Sigmoid colon (tissue), 7 donors: Measurements from ENCODE around the gene MCC. TPM values are rescaled to one million over a fixed set of nuclear protein-coding genes. Genes with fewer than 3 reads are reported as not detected.

Source experiments
- DNase-seq: peaks from one replicate; pipeline ENCODE4 v3.0.0-alpha.2; 2019
- H3K27ac ChIP-seq, 4 donors: fragments of 200-600 bp; sonication (generic); one replicate each; pipeline ENCODE4 v1.5.1; 2016 to 2019; ENCODE audit warnings: mild to moderate bottlenecking in 1 of 4
- H3K27me3 ChIP-seq, 3 donors: fragments of 200-600 bp; sonication (generic); one replicate each; pipeline ENCODE4 v1.5.1; 2019; ENCODE audit warnings: mild to moderate bottlenecking in 1 of 3
- H3K36me3 ChIP-seq, 4 donors: fragments of 200-600 bp; sonication (generic); one replicate each; pipeline ENCODE4 v1.5.1; 2016 to 2019
- H3K4me1 ChIP-seq, 4 donors: fragments of 200-600 bp; sonication (generic); one replicate each; pipeline ENCODE4 v1.5.1; 2017 to 2019
- H3K4me3 ChIP-seq, 4 donors: fragments of 200-600 bp; sonication (generic); one replicate each; pipeline ENCODE4 v1.5.1; 2017 to 2019; ENCODE audit warnings: mild to moderate bottlenecking in 2 of 4, moderate library complexity in 1 of 4
- H3K9me3 ChIP-seq, 4 donors: fragments of 200-600 bp in 3 of 4; sonication (generic) in 3 of 4; one replicate each; pipeline versions ENCODE4 v1.5.1 to v1.6.1; 2013 to 2019
- EP300 ChIP-seq, 4 donors: sonication (generic); formaldehyde crosslinking; IDR thresholded peaks; one replicate each; pipeline ENCODE4 v1.6.1; 2017; ENCODE audit warnings: antibody characterized with exemption in 4 of 4
- POLR2A ChIP-seq, 2 donors: fragments of 450-650 bp; IDR thresholded peaks; one replicate each; pipeline ENCODE4 v1.6.1; 2016; ENCODE audit warnings: antibody characterized with exemption in 2 of 2, mild to moderate bottlenecking in 2 of 2, moderate library complexity in 2 of 2
- POLR2AphosphoS5 ChIP-seq, 4 donors: sonication (generic); formaldehyde crosslinking; IDR thresholded peaks; one replicate each; pipeline ENCODE4 v1.6.1; 2017; ENCODE audit warnings: antibody characterized with exemption in 4 of 4
- WGBS, 2 donors: extraction: QIAGEN DNeasy Blood & Tissue Kit; methylation state at CpG; one replicate each; pipeline ENCODE4 v1.1.7; 2013; 5-methylcytosine and 5-hydroxymethylcytosine counted together
- intact Hi-C: fragments of 100-400 bp; cut with DNase I; formaldehyde crosslinking; loops from one replicate; pipeline ENCODE4 v1.15.1; 2023
- polyA plus RNA-seq, 3 donors: library from polyadenylated mRNA; stranded (reverse); fragments of 200-250 nt; gene quantifications; one replicate each; pipeline ENCODE4 v1.2.3, GENCODE V29; 2013
- total RNA-seq, 4 donors: library from RNA; depleted of rRNA; stranded (reverse); fragments of >200 nt; gene quantifications; one replicate each; pipeline ENCODE4 v1.1.0, GENCODE V29; 2016
- TF ChIP-seq, protein P1 (sequence below), 4 experiments: fragments of 450-650 bp in 3 of 4; fragments of 200-600 bp in 1 of 4; IDR thresholded peaks; one replicate each; pipeline ENCODE4 v1.5.1; 2016 to 2019; ENCODE audit warnings: antibody characterized with exemption in 4 of 4, mild to moderate bottlenecking in 3 of 4, moderate library complexity in 2 of 4
- donor health status: healthy with polysubstance abuse.
- donor health status: Bipolar disorder and iron deficiency.
- donor health status: healthy.

The MCC gene
- total and polyA plus RNA-seq, 7 donors, result 0.69 to 14.0 (median 9.1) TPM

DNA sequence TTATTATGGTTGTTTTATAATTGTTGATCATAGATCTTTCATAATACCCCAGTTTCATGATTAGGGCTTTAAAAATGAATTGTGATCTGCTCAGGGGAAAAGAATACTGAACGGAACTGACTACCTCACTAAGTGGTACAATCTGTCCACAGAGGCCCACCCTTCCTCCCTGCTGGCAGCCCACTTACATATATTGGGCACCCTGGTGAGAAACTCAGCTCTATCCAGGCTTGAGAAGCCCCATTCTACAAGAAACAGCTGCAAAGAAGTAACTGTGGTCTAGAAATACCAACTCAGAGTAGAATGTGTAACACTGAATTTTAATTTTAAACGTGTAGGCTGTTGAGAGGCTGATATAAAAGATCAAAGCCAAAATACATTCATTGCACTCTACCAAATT is 100.4 kb downstream of the MCC start:
- no peaks in the 10 kb centered on the region for H3K9me3 ChIP-seq
- H3K27me3 ChIP-seq, result no peaks in the 10 kb centered on the region
- intact Hi-C loops, result no loop called here
- H3K27ac ChIP-seq, result no peak overlapping the region
- DNase-seq, result no peak
- no peak overlapping the region for H3K4me3 ChIP-seq
- TF ChIP-seq, protein P1, sequence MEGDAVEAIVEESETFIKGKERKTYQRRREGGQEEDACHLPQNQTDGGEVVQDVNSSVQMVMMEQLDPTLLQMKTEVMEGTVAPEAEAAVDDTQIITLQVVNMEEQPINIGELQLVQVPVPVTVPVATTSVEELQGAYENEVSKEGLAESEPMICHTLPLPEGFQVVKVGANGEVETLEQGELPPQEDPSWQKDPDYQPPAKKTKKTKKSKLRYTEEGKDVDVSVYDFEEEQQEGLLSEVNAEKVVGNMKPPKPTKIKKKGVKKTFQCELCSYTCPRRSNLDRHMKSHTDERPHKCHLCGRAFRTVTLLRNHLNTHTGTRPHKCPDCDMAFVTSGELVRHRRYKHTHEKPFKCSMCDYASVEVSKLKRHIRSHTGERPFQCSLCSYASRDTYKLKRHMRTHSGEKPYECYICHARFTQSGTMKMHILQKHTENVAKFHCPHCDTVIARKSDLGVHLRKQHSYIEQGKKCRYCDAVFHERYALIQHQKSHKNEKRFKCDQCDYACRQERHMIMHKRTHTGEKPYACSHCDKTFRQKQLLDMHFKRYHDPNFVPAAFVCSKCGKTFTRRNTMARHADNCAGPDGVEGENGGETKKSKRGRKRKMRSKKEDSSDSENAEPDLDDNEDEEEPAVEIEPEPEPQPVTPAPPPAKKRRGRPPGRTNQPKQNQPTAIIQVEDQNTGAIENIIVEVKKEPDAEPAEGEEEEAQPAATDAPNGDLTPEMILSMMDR (IDR thresholded peaks at IDR 0.05), result no peak
- TF ChIP-seq EP300 (IDR thresholded peaks at IDR 0.05) (no peak), POLR2A (IDR thresholded peaks at IDR 0.05) (no peak), POLR2AphosphoS5 (IDR thresholded peaks at IDR 0.05) (no peak)
- WGBS, 2 donors, result 84 to 89% methylated on average over 2 of the region's 2 CpGs
- H3K4me1 ChIP-seq, result no peaks in the 10 kb centered on the region
- no peaks in the 10 kb centered on the region for H3K36me3 ChIP-seq

DNA sequence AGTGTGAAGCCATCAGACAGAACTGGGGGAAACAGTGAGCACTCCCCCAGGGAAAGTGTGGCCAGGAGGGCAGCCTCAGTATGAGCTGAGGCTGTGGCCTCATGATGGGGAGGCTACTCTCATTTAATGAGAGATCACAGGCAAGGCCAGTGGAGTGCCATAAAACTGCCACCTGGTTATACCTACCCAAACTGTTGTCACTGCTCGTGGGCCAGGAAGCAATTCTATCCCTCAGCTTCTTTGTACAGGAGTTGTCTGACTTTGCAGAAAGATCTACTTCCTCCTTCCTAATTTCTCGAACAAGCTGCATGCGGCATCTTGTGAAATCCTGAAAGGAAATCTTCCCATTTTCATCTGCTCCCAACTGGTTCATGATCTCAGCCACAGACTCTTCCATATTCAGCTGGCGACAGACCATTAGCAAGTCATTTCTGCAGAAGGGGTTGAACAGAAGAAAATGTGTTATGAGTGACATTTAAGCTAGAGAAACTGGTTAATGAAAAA is 103.4 kb downstream of the MCC start:
- H3K27ac ChIP-seq, result no peak overlapping the region
- no peak for TF ChIP-seq POLR2AphosphoS5 (IDR thresholded peaks at IDR 0.05)
- no peak for TF ChIP-seq EP300 (IDR thresholded peaks at IDR 0.05)
- TF ChIP-seq, protein P1 (IDR thresholded peaks at IDR 0.05), result no peak
- no peak for TF ChIP-seq POLR2A (IDR thresholded peaks at IDR 0.05)
- no peaks in the 10 kb centered on the region for H3K9me3 ChIP-seq
- WGBS, 2 donors, result 38 to 53% methylated on average over 4 of the region's 4 CpGs
- H3K36me3 ChIP-seq, result no peaks in the 10 kb centered on the region
- intact Hi-C loops, result no loop called here
- H3K4me1 ChIP-seq, result peaks cover 0 to 6% (median 0%) of the 10 kb centered on the region in 4 donors
- DNase-seq, result no peak
- no peaks in the 10 kb centered on the region for H3K27me3 ChIP-seq
- H3K4me3 ChIP-seq, result no peak overlapping the region

DNA sequence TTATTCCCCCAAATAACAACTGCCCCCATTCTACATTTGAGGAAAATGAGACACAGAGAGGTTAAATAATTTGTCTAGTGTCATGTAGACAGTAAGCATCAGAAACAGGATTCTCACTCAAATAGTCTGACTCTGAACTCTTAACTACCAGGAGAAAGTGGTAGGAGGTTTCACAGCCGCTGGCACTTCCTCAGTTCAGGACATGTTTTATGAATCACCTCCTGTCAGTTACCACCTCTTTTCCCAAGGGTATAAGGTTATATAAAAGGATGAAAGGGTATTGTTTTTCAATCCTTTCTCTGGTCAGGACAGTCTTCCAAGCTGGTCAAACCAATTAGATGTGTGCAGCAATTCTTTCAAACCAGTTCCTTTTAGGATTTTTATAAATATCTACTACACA is 105.5 kb downstream of the MCC start:
- Histone ChIP-seq H3K27ac (no peak overlapping the region), H3K9me3 (no peaks in the 10 kb centered on the region), H3K36me3 (no peaks in the 10 kb centered on the region), H3K4me1 (peaks cover 0 to 13% (median 3%) of the 10 kb centered on the region in 4 donors), H3K27me3 (no peaks in the 10 kb centered on the region), H3K4me3 (no peak overlapping the region)
- WGBS, 2 donors, result 49 to 78% methylated on average over 1 of the region's 1 CpG
- TF ChIP-seq EP300 (IDR thresholded peaks at IDR 0.05) (no peak), POLR2AphosphoS5 (IDR thresholded peaks at IDR 0.05) (no peak), POLR2A (IDR thresholded peaks at IDR 0.05) (no peak)
- TF ChIP-seq, protein P1 (IDR thresholded peaks at IDR 0.05), result no peak
- intact Hi-C loops, result no loop called here
- DNase-seq, result no peak

DNA sequence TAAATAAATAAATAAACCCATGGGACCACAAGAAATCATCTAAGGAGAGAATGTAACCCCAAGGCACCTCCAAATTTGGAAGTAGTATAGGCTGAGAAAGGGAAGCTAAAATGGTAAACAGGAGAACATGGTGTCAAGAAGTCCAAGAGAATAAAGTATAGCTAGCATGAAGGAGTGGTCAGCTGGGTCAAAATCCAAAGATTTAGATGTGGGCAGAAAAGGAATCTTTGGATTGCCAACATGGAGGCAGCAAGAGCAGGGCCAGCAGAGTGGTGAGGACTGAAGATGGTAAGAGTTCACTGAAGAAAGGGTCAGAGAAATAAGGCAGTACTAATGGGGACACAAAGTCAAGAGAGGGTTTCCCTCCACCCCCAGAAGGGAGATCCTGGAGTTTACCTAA is 106.5 kb downstream of the MCC start:
- Histone ChIP-seq H3K9me3 (no peaks in the 10 kb centered on the region), H3K4me3 (no peak overlapping the region), H3K36me3 (no peaks in the 10 kb centered on the region), H3K27ac (no peak overlapping the region), H3K27me3 (no peaks in the 10 kb centered on the region), H3K4me1 (peaks cover 0 to 13% (median 3%) of the 10 kb centered on the region in 4 donors)
- intact Hi-C loops, result no loop called here
- TF ChIP-seq POLR2A (IDR thresholded peaks at IDR 0.05) (no peak), EP300 (IDR thresholded peaks at IDR 0.05) (no peak), POLR2AphosphoS5 (IDR thresholded peaks at IDR 0.05) (no peak)
- TF ChIP-seq, protein P1 (IDR thresholded peaks at IDR 0.05), result no peak
- no peak for DNase-seq

DNA sequence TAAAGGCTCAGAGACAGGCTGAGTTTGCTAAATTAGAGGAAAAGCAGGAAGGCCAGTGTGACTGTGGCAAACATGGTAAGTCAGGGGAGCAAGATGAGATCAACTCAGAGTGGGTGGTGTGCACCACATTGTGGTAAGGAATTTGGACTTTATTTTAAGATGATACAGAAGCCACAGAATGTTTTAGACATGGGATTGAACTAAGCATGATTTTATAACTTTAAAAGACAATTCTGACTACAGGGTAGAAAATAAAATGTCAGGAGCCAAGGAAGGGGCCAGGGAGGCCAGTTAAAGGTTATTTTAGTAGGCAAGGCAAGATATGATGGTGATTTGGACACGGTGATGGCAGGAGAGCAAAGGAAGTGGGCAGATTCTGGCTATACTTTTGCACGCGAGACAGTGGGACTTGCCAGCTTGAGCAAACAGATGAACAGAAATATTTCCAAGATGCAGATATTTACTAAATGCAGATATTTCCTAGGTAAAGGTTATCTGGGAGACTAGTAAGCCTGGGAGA is 107.4 kb downstream of the MCC start:
- Histone ChIP-seq H3K36me3 (no peaks in the 10 kb centered on the region), H3K4me1 (peaks cover 0 to 13% (median 3%) of the 10 kb centered on the region in 4 donors), H3K4me3 (no peak overlapping the region), H3K9me3 (no peaks in the 10 kb centered on the region), H3K27ac (no peak overlapping the region), H3K27me3 (no peaks in the 10 kb centered on the region)
- intact Hi-C loops, result no loop called here
- no peak for DNase-seq
- TF ChIP-seq EP300 (IDR thresholded peaks at IDR 0.05) (no peak), POLR2A (IDR thresholded peaks at IDR 0.05) (no peak), POLR2AphosphoS5 (IDR thresholded peaks at IDR 0.05) (no peak)
- TF ChIP-seq, protein P1 (IDR thresholded peaks at IDR 0.05), result no peak
- WGBS, 2 donors, result 69 to 84% methylated on average over 3 of the region's 3 CpGs
